ENCODE measurements around the gene MIEF2. TPM values are rescaled to one million over a fixed set of nuclear protein-coding genes. Genes with fewer than 3 reads are reported as not detected.
"Not testable (repeated sequence)": the region's sequence is repeated elsewhere in the genome, so short reads cannot be mapped to it uniquely, and the experiment has no call there.

Gene MIEF2
- total RNA-seq, 6 experiments from 2014 or later, result 13.3 to 19.9 (median 16.6) TPM

DNA sequence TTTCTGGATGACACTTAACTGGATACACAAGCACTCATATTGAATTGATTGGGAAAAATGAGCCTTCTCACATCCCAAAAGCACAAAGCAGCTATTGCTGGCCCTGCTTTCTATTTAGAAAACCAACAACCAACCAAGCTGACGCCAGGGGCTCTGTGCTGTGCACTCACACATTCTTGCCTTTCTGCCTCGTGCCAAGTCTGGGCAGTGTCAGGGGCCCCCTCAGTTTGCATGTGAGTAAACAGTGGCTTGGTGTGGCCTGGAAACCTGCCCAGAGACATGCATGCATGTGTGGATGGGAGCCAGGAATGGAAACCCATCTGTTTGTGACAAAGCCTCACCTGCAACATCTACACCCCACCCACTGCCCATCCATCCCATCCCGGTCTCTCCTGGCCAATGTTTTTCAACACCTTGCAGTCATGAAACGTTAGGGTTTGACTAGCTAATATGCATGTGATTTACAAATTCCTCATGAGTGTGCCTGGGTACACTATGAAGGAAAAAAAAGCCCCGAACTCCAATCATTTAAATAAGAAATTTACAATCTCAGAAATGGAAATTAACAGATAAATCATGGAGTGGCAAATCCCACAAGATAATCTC is 20.4 kb downstream of the MIEF2 start:
- H3K36me3 Mint-ChIP-seq (ENCODE audit: low read depth), result peaks cover 18% of the 10 kb centered on the region
- DNase-seq, result no peak
- no peak overlapping the region for H3K4me3 Mint-ChIP-seq
- H3K9me3 Mint-ChIP-seq, result no peaks in the 10 kb centered on the region
- no peaks in the 10 kb centered on the region for H3K4me1 Mint-ChIP-seq (ENCODE audit: low read depth)
- TF ChIP-seq CTCF (IDR thresholded peaks at IDR 0.05), result no peak
- H3K27me3 Mint-ChIP-seq (ENCODE audit: insufficient read depth), result no peaks in the 10 kb centered on the region; the same call in 1 of the 2 replicates
- no peak overlapping the region for H3K27ac Mint-ChIP-seq

DNA sequence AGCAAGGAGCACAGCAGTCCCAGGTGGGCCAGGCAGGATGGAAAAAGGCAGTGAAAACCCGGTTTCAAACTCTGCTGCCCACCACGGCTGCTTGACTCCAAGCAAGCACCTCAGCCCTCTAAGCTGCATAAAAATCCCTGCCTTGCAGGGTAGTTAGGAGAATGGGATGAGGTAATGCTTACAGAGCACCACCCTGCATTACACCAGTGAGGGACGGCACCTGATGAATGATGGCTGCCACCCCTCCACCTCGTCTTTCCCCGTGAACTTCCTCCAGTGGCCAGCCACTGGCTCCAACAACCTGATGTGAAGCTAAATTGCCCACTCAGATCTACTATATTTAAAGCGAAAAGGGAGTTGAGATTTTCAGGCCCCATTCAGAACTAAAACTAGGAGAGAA is 21.3 kb downstream of the MIEF2 start:
- Mint-ChIP-seq H3K4me3 (no peak overlapping the region), H3K9me3 (no peaks in the 10 kb centered on the region), H3K27me3 (ENCODE audit: insufficient read depth) (no peaks in the 10 kb centered on the region; the same call in 1 of the 2 replicates), H3K27ac (no peak overlapping the region), H3K4me1 (ENCODE audit: low read depth) (no peaks in the 10 kb centered on the region), H3K36me3 (ENCODE audit: low read depth) (peaks cover 16% of the 10 kb centered on the region)
- no peak for DNase-seq
- TF ChIP-seq CTCF (IDR thresholded peaks at IDR 0.05), result no peak

- no peak for DNase-seq
- H3K36me3 Mint-ChIP-seq (ENCODE audit: low read depth), result peaks cover 30% of the 10 kb centered on the region
- H3K4me1 Mint-ChIP-seq (ENCODE audit: low read depth), result no peaks in the 10 kb centered on the region
- no peaks in the 10 kb centered on the region; the same call in 1 of the 2 replicates for H3K27me3 Mint-ChIP-seq (ENCODE audit: insufficient read depth)
- H3K4me3 Mint-ChIP-seq, result no peak overlapping the region
- no peak overlapping the region for H3K27ac Mint-ChIP-seq
- H3K9me3 Mint-ChIP-seq, result no peaks in the 10 kb centered on the region
- TF ChIP-seq CTCF (IDR thresholded peaks at IDR 0.05), result no peak
Observed at GRCh38 chr17:18285296-18285695, 24.8 kb downstream of the MIEF2 start.

DNA sequence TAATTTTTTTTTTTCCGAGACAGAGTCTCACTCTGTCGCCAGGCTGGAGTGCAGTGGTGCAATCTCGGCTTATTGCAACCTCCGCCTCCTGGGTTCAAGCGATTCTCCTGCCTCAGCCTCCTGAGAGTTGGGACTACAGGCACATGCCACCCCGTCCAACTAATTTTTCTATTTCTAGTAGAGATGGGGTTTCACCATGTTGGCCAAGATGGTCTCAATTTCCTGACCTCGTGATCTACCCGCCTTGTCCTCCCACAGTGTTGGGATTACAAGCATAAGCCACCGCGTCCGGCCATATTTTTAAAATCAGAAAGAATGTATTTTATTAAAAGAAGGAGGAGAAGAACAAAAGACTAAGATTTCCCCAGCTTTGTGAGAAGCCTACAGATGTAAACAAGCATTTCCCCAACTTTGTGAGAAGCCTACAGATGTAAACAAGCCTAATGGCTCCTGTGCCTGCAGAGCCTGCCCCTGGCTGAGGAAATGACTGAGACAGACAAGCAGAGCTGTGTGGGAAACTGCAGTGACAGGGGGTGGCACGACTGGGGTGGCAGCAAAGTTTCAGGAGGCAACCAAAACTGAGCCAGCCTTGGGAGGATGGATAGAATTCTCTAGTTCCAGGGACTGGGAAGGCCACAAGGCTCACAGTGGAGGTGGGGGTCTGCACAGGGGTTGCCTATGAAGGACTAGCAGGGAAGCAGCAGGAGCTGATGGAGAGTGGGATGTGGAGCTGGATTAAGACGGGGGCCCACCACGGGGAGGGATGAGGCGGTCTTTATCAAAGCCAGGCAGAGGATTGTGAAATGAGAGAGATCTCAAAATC is 31.5 kb downstream of the MIEF2 start:
- H3K4me3 Mint-ChIP-seq, result no peak overlapping the region
- peak overlapping the region; percentile 6; the same call in 1 of the 2 replicates for H3K27ac Mint-ChIP-seq
- H3K27me3 Mint-ChIP-seq (ENCODE audit: insufficient read depth), result no peaks in the 10 kb centered on the region; the same call in 1 of the 2 replicates
- H3K36me3 Mint-ChIP-seq (ENCODE audit: low read depth), result peaks cover 42% of the 10 kb centered on the region
- no peak for TF ChIP-seq CTCF (IDR thresholded peaks at IDR 0.05)
- no peaks in the 10 kb centered on the region for H3K9me3 Mint-ChIP-seq
- H3K4me1 Mint-ChIP-seq (ENCODE audit: low read depth), result no peaks in the 10 kb centered on the region
- no peak for DNase-seq

GRCh38 chr17:18298061-18298460 is 37.6 kb downstream of the MIEF2 start:
- not testable (repeated sequence) for H3K4me1 Mint-ChIP-seq (ENCODE audit: low read depth); H3K9me3 Mint-ChIP-seq; H3K27ac Mint-ChIP-seq; H3K27me3 Mint-ChIP-seq (ENCODE audit: insufficient read depth); DNase-seq; H3K4me3 Mint-ChIP-seq
- H3K36me3 Mint-ChIP-seq (ENCODE audit: low read depth), result peaks cover 24% of the 10 kb centered on the region; the same call in 1 of the 2 replicates
